NCI-H2107 treated with DMSO at 0.1 percent for 48 hours (cell line): ENCODE measurements around the gene ERVFRD-1.

ENCODE experiments used
- DNase-seq: peaks from one replicate; lab custom pipeline; 2025; ENCODE audit not compliant: unreplicated experiment; lab: John Stamatoyannopoulos, UW

The ERVFRD-1 gene, protein sequence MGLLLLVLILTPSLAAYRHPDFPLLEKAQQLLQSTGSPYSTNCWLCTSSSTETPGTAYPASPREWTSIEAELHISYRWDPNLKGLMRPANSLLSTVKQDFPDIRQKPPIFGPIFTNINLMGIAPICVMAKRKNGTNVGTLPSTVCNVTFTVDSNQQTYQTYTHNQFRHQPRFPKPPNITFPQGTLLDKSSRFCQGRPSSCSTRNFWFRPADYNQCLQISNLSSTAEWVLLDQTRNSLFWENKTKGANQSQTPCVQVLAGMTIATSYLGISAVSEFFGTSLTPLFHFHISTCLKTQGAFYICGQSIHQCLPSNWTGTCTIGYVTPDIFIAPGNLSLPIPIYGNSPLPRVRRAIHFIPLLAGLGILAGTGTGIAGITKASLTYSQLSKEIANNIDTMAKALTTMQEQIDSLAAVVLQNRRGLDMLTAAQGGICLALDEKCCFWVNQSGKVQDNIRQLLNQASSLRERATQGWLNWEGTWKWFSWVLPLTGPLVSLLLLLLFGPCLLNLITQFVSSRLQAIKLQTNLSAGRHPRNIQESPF

DNA sequence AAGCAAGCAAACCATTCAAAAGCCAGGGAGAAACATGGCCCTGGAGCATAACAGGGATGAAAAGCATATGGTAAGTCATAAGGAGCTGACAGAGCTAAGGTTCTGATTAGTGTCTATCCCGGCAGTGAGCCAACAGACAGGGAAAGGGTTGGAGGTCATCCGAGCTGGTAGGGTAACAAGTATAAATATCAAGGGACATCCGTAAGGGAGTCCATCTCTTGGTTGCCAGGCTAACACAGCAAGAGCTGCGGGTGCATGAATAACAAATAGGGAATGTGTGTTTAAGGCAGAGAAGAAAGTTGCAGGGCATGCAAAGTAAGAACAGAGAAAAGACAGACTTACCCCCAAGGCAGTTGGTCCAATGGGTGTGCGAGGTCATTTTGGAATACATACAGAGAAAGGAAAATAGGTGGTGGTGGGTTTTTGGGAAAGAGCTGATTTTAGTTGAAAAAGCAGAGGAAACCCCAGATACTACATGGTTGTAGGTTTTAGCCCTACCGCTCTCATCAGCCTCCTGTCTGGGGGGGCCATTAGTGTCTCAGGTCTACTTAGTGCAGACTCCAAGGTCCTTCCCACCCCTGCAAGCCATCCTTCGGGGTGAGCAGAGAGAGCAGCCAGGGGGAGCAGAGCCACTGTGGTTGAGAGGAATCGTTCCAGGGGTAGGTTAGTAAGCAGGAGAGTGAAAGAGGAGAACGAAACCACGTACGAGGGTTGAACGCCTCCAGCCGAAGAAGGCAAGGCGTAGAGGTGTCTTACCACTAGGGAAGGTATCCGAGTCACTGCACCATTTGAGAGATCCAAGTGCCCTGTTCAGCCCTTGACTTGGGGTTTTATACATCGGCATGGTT lies at the start of gene ERVFRD-1:
Gene ERVFRD-1, minus strand, starts transcription at position 805 of the 848 bp plus-strand sequence. CDS start 6,415 bp downstream, outside the sequence.
- no peak for DNase-seq

DNA sequence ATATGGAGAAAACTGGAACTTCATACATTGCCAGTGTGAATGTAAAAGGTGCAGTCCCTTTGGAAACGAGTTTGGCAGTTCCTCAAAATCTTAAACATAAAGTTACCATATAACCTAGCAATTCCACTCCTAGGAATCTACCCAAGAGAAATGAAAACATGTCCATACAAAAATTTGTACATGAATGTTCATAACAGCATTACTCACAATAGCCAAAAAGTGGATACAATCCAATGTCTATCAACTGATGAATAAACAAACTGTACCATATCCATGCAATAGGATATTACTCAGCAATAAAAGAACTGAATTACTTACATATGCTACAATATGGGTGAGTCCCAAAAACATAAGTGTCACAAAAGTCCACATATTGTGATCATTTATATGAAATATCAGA lies 48.7 kb upstream of the ERVFRD-1 start:
- DNase-seq: no peak

DNA sequence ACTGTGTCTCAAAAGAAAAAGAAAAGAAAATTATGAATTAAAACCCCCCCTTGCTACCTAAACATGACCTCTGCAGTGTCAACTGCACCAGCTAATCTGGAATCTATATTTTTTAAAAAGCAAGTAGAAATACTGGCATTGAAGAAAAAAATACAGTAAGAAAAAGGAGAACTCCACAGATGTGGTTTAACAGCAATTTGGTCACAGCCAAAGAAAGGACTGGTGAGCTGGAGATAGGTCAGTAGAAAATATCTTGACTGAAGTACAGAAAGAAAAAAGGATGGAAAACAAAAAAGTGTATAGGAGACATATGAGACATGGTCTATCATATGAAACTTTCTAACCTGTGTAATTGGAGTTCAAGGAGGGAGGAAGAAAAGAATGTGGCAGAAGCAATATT lies 44.1 kb upstream of the ERVFRD-1 start:
- DNase-seq: no peak

DNA sequence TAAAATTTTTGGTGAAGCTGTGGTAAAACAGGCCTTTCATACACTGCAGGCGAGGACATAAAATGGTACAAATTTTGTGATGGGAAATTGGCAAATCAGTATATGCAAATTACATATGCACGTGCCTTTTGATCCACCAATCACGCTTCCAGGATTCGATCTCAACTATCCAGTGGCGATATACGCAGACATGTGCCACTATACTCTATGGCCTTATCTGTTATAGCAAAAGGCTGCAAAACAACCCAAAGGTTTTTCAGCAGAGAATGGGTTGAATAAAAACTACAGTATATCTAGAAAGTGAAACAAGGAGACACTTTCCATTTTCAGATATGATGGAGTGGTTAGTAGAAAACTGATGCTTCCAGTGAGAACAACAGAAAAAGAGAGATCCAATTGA lies 41.9 kb upstream of the ERVFRD-1 start:
- no peak for DNase-seq

DNA sequence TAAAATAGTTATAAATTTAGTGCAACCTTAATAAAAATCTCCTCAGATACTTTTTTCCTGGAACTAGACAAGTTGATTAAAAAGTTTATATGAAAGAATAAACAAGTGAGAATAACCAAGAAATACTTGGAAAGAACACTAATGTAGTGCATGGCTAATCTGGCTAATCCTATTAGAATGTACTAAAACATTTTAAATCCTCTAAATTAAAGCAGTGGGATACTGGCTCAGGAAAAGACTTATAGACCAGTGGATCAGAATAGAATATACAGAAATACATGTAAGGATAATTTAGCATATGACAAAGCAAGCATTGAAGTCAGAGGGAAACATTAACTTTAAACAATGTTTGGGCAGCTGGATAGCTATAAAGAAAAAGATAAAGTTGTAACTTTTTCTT lies 41.1 kb upstream of the ERVFRD-1 start:
- DNase-seq: no peak

DNA sequence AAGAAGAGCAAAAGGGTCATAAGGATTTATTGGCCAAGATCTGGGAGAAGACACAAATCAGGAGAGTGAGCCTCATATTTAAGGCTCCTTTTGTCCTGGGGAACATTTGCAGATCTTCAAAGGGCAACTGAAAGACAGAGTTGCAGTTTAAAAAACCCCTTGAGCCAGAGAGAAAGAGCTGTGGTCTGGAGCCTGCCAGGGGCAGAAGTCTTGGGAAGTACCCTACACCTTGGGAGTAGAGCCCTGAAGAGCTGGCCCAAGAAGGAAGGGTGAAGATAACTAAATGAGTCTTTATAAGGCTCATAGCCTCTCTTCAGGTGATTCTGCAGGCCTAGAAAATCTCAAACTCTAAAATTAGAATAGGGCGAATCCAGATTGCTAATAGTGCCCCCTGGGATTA lies 40.0 kb upstream of the ERVFRD-1 start:
- DNase-seq: no peak

DNA sequence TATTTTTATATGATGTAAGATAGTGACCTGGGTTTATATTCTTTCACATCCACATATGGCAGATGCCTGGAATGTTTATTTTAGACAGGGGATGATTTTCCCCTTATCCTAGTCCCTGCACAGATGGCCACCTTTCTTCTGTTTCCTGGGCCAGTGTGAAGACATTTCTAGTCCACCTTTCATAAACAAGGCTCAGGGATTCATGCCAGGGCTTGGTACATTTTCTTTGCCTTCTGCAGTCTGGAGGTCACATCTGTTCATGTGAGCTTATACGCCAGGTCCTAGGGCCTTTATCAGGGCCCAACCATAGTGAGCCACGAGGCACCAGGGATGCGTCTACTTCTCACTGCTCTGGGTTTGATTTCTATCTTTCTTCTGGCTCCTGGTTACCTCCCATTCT lies 38.0 kb upstream of the ERVFRD-1 start:
- no peak for DNase-seq

DNA sequence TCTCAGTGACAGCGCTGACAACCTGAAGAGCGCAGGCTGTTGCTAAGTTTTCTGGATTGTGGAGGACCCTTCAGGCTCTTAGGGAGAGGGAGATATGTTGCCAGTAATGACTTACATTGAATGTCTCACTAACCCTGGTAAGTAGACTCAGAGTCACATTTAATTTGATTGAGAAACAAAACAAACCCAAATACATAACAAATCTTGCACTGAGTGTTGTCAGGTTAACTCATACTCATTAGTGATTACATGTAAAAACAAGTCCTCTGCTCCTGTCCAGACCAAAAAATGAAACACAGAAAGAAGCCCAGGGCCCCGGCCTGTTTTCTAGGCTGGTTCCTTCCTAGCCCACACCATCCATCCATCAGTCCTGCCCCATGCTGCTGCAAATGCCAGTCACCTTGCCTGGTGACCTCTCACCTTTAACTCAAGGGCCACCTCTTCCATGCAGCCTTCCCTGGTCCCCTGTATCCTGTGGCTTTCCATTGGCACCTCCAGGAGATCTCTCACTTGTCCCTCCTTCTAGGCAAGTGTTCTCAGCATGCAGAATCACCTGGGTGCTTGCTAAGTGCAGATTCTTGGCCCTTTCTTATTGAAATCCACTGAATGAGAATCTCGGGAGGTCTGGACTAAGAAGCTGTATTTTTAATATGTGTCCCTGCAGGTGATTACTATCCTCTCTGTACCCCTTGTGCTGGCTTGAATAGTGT lies 34.7 kb upstream of the ERVFRD-1 start:
- no peak for DNase-seq

DNA sequence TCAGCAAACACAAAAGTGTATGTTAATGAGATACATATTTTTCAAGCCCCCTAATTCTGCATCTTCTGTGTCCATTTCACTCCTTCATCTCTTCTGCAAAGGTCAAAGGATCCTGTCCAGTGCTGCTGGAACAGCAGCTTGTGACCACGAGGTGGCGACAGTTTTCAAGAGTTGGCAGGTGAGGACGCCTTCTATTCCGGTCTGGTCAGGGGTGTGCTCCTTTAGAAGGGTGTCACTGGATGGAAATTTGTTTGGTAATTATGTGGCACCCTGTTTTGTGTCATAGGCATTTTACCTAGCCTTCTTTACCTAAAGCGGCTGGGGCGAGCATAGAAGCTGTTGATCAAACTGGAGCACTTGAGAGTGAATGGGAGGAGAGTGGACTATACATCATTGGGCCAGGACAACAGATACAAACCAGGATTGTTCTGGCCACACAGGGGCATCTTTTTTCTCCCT lies 32.9 kb upstream of the ERVFRD-1 start:
- peak; percentile 32 for DNase-seq

DNA sequence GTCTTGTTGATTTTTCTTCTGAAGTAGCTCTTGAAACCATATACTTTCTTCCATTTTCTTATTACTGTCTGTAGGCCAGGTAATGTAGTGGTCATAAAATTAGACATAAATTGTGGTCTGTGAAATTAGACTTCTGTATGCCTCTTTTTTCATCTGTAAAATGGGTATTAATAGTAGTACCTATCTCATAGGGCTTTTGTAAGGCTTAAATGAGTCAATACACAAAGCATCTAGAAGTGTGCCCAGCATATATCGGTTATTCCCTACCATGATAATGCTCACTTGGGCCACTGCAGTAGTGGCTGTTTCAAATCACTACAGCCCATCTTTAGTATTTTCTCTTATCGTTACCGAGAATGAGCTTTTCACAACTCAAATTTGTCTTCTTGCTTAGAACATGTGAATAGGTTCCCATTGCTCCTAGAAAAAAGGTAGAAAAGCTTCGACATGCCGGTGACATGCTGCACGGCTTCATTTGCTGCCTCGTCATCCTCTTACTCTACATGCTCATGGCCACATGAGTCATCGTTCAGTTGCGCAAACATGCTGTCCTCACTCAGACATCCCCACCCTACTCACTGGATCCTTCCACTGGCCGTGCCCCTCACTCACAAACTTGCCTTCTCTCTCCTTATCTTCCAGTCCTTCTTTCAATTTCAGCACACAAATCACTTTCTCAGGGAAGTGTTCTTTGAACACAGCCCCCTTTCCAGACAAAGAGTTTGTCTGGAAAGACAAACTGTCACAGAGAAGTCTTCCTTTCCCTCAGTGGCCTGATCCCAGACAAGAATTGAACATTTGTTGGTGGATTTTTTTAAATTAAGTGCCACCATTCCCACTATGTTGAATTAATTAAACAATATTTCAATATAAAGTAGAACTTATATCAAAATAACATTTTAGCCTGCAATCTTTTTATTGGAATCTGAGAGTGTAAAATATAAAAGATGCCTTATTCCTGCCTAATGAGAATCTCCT lies 32.2 kb upstream of the ERVFRD-1 start:
- DNase-seq: no peak

DNA sequence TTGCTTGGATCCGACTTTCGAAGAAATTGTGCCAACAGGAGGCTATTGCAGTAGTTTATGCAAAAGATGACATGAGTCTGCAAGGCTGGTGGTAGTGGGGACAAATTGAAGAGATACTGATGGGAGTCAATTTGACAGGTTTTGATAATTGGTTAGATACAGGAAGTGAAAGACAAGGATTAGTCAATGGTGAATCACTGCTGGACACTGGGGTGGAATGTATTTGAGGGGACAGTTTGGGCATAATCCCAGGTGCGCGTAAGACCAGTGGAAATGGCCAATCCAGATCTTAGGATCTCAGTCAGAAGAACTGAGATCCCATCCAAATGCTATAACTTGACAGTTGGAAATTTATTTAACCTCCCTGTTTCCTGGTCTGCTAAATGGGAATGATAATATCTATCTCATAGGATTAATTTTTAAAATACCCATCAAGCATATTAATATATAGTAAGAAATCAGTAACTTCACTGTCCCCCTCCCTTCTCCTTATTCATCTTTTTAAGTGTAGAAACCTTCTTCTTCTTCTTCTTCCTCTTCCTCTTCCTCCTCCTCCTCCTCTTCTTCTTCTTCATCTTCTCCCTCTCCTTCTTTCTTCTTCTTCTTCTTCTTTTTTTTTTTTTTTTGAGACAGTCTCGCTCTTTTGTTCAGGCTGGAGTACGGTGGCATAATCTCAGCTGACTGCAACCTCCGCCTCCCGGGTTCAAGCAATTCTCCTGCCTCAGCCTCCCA lies 30.9 kb upstream of the ERVFRD-1 start:
- DNase-seq: no peak

DNA sequence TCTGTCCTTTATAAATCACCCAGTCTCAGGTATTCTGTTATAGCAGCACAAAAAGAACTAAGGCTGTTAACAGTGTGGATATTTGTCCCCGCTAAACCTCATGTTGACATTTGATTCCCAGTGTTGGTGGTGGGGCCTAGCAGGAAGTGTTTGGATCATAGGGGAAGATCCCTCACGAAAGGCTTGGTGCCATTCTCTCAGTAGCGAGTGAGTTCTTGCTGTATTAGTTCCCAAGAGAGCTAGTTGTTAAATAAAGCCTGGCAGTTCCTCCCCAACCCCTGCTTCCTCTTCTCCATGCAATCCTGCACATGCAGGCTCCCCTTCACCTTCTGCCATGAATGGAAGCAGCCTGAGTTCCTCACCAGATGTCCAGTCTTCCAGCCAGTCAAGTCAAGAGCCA lies 29.8 kb upstream of the ERVFRD-1 start:
- DNase-seq: no peak

DNA sequence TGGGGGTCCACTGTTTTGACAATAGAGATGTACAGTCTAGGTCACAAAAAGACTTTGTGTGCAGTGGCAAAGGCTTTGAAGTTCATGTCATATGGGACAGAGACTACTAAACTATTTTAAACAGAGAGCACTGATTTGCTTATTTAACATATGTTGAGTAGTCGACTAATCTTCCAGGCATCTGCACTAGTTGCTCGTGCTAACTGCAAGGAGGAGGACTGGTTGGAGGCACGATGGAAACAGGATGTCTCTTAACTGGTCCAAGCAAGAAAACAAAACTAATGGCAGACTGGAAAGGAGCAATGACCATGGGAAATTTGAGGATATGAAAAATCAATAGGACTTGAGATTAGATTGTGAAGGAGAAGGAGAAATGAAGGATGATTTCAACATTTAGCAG lies 28.5 kb upstream of the ERVFRD-1 start:
- no peak for DNase-seq

DNA sequence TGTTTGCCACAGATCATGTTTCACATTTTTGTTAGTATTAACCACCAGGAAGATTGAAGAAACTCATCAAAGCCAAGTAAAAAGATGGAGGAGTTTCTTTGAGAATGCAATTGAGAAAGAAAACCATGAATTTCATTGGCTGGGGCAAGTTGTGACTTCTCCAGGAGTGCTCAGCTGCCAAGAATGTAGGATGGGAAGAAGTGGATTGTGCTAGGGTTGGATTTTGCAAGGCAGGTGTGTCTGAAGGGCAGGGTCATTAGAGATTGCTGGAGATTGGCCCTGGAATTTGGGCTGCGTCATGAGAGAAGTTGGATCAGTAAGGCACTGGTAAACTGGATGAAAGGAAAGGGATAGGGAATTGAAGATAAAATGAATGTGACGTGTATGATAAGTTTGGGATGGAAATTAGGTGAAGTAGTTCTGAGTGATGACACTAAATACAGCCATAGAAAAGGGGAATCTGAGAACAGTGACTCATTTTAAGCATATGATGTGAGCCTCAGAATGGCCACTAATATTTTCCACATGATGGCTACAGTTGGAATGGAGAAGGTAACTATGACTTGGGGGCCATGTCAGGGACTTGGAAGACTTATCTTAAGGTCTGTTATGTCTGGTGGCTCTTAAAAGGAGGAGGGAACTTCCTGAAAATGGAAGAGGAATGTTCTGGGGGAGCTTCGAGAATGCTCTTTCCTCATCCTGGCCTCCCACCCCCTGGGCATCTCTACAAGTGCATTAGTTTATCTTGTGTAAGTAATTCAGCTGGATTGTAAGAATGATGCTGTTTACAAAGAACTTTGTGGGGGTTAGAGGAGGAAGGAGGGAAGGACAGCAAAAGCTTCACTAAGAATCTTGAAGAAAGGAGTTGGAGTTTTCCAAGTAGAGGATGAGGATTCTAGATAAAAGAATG lies 27.8 kb upstream of the ERVFRD-1 start:
- DNase-seq: no peak

DNA sequence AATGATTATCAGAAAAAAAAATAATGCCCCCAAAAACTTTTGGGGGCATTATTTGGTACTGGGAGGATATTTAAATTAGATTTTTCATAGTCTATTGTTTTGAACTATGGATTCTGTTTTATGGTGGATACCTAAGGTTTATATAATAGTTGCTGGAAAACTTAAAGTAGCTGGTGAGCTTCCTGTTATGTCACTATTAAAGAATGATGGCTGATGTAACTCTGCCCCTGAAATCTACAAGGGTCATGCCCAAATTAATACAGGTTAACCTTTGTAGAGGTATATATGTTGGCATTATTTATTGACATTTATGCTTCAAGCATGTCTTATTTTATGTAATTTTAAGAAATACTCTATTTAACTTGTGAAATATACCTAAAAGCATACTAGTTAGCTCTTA lies 25.3 kb upstream of the ERVFRD-1 start:
- no peak for DNase-seq

DNA sequence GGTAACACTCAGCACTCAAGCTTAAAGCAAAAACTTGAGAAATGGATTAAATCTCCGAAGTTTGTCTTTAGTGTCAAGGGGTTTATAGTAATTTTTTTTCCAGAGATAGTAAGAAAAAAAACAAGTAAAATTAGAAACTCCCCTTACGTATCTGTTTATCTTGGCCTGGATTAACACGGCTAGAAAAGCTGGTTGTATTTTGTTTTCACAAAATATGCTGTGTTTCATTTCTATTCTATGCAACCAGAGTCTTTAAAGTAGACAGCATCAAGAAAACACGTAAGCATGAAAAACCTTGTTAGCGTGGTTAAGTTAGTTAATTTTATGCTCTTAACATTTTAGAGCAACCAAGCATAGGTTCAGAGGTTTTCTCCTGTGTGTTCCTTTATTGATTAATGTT lies 21.8 kb upstream of the ERVFRD-1 start:
- no peak for DNase-seq

DNA sequence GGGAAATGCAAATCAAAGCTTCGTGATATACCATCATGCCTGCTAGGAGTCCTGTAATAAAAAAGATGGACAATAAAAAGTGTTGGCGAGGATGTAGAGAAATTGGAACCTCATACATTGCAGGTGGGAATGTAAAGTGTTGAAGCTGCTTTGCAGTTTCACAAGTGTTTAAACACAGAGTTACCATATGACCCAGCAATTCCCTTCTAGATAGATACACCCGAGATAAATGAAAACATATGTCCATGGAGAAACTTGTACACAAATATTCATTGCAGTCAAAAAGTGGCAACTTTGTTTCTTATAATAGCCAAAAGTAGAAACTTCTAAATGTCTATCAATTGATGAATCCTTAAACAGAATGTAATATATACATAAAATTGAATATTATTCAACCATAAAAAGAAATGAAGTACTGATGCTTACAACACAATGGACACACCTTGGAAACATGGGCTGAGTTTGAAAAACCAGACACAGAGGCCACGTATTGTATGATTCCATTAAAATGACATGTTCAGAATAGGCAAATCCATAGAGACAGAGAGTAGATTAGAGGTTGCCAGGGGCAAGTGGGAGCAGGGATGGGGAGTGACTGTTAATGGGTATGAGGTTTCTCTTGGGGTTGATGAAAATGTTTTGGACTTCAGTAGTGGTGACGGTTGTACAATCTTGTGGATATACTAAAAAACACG lies 20.8 kb upstream of the ERVFRD-1 start:
- no peak for DNase-seq

DNA sequence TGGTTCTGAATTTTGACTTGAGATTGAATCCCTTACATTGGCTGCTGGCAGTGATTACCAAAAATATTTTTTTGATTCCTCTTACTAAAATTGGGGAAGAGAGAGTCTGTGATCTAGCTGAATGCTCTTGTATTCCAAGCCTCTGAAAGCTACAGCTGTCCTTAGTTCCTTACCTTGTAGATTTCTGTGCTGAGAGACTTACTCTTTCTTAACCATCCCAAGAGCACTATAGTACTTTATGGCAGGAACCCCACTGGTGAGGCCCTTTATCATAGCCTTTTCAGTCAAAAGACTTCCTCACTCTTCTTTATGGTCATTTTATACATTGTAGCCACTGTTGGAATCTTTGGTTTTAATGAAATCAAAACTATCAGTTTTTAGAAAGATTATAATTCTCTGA lies 19.1 kb upstream of the ERVFRD-1 start:
- DNase-seq: no peak
